ENCODE data around the gene IGF1R.

DNA sequence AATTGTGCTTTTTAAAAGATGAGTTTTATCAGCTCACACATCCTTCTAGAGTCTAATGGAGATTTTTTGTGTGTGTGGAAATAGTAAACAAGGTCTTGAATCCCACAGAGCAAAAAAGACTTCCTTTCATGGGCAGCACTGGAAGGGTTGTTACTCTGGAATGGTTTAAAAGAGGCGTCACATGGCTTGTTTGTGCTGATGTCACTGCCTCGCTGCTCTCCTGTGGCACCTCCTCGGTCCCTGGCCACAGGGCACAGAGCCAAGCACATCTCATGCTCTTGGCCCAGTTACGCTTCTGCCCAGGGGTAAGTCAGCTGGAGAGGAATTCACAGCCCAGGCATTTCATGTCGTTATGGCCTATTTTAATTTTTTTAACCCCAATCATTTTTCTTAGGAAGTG is 306.1 kb downstream of the IGF1R start:
- TF ChIP-seq, protein P1, sequence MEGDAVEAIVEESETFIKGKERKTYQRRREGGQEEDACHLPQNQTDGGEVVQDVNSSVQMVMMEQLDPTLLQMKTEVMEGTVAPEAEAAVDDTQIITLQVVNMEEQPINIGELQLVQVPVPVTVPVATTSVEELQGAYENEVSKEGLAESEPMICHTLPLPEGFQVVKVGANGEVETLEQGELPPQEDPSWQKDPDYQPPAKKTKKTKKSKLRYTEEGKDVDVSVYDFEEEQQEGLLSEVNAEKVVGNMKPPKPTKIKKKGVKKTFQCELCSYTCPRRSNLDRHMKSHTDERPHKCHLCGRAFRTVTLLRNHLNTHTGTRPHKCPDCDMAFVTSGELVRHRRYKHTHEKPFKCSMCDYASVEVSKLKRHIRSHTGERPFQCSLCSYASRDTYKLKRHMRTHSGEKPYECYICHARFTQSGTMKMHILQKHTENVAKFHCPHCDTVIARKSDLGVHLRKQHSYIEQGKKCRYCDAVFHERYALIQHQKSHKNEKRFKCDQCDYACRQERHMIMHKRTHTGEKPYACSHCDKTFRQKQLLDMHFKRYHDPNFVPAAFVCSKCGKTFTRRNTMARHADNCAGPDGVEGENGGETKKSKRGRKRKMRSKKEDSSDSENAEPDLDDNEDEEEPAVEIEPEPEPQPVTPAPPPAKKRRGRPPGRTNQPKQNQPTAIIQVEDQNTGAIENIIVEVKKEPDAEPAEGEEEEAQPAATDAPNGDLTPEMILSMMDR (IDR thresholded peaks at IDR 0.05), result no peak
- TF ChIP-seq EP300 (IDR thresholded peaks at IDR 0.05), result peak in 3 of 4 donors; percentile 62 to 98 (median 68)
- peak; percentile 47 to 81 (median 50) for TF ChIP-seq POLR2AphosphoS5 (IDR thresholded peaks at IDR 0.05)
